Osteocyte (in vitro differentiated cells): Measurements from ENCODE around the gene CXCL11. TPM values are rescaled to one million over a fixed set of nuclear protein-coding genes. Genes with fewer than 3 reads are reported as not detected.

ENCODE experiments used
- DNase-seq: peaks from one replicate; pipeline ENCODE4 v3.0.0; 2021; ENCODE audit warnings: mixed read lengths; ENCODE audit not compliant: unreplicated experiment; ENCODE audit errors: extremely low spot score
- H3K27ac Mint-ChIP-seq: one replicate; pipeline ENCODE4 v1.8.0; 2021; ENCODE audit warnings: mild to moderate bottlenecking, mixed read lengths; ENCODE audit not compliant: unreplicated experiment
- H3K27me3 Mint-ChIP-seq: one replicate; pipeline ENCODE4 v1.8.0; 2021; ENCODE audit warnings: mixed read lengths; ENCODE audit not compliant: unreplicated experiment
- H3K36me3 Mint-ChIP-seq: one replicate; pipeline ENCODE4 v1.8.0; 2021; ENCODE audit warnings: mixed read lengths; ENCODE audit not compliant: unreplicated experiment
- H3K4me1 Mint-ChIP-seq: one replicate; pipeline ENCODE4 v1.8.0; 2021; ENCODE audit warnings: mixed read lengths; ENCODE audit not compliant: unreplicated experiment
- H3K4me3 Mint-ChIP-seq: one replicate; pipeline ENCODE4 v1.8.0; 2021; ENCODE audit warnings: mild to moderate bottlenecking, moderate library complexity, mixed read lengths; ENCODE audit not compliant: unreplicated experiment
- H3K9me3 Mint-ChIP-seq: one replicate; pipeline ENCODE4 v1.8.0; 2021; ENCODE audit warnings: mixed read lengths; ENCODE audit not compliant: unreplicated experiment
- total RNA-seq: library from RNA; stranded (reverse); gene quantifications from 2 replicates; pipeline ENCODE4 v1.2.1, GENCODE V29; 2021
- TF ChIP-seq, protein P1 (sequence below): fragments of 200-600 bp; sonication (generic); IDR thresholded peaks from 2 replicates; pipeline ENCODE4 v1.5.0; 2021; ENCODE audit warnings: antibody characterized with exemption, mild to moderate bottlenecking, moderate library complexity

Gene CXCL11
- total RNA-seq, 1 donor from 2014 or later, result not detected

DNA sequence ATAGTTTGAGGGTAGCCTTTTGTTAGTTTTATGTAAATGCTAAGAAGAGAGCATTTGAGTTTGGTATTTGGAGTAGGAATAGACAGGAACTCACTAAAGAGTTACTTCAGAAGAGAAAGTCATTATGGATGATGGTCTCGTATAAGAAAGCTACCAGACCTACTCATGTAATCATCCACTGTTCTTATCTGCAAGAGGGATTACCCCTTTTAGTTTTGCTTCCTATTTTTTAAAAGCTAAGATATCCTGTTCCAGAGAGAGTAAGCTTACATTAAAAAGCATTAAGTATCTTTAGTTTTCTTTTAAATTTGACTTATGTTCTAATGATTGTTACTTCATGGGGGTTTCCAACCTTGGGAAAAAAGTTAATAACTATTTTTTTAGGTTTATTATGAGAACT is 26.1 kb upstream of the CXCL11 start:
- Mint-ChIP-seq H3K4me1 (no peaks in the 10 kb centered on the region), H3K4me3 (no peak overlapping the region), H3K9me3 (no peaks in the 10 kb centered on the region), H3K36me3 (no peaks in the 10 kb centered on the region), H3K27ac (no peak overlapping the region), H3K27me3 (peaks cover 61% of the 10 kb centered on the region)
- TF ChIP-seq, protein P1, sequence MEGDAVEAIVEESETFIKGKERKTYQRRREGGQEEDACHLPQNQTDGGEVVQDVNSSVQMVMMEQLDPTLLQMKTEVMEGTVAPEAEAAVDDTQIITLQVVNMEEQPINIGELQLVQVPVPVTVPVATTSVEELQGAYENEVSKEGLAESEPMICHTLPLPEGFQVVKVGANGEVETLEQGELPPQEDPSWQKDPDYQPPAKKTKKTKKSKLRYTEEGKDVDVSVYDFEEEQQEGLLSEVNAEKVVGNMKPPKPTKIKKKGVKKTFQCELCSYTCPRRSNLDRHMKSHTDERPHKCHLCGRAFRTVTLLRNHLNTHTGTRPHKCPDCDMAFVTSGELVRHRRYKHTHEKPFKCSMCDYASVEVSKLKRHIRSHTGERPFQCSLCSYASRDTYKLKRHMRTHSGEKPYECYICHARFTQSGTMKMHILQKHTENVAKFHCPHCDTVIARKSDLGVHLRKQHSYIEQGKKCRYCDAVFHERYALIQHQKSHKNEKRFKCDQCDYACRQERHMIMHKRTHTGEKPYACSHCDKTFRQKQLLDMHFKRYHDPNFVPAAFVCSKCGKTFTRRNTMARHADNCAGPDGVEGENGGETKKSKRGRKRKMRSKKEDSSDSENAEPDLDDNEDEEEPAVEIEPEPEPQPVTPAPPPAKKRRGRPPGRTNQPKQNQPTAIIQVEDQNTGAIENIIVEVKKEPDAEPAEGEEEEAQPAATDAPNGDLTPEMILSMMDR, result no peak
- DNase-seq, result no peak

DNA sequence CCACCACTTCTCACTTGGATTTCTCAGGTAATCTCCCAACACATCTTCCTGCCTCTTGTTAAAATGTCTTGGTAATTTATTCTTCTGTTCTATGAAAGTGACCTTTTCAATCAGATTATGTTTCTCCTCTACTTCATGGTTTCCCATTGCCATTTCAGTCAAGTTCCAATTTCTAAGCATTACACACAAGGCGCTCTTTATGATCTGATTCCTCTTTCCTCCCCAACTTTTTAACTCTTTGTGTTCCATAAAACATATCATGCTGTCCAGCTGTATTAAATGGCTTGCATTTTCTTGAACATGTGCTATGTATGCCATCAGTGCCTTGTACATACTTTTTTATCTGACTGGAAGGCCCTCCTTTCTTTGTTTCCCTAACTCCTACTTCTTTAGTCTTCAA is 25.6 kb upstream of the CXCL11 start:
- Mint-ChIP-seq H3K9me3 (no peaks in the 10 kb centered on the region), H3K4me3 (no peak overlapping the region), H3K36me3 (no peaks in the 10 kb centered on the region), H3K4me1 (no peaks in the 10 kb centered on the region), H3K27ac (no peak overlapping the region), H3K27me3 (peaks cover 65% of the 10 kb centered on the region)
- TF ChIP-seq, protein P1, result no peak
- DNase-seq, result no peak

DNA sequence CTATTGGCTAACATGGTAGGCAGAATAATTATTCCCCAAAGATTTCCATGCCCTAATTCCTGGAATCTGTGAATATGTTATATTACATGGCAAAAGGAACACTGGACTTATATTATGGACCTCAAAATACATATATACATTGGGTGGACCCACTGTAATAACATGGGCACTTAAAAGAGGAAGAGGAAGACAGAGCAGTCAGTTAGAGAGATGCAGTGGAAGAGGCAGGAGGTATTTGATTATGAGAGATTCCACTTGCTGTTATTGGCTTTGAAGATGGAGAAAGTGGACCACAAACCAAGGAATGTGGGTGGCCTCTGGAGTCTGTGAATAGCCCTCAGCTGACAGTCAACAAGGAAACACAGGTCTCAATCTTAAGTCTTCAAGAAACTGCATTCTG is 24.6 kb upstream of the CXCL11 start:
- TF ChIP-seq, protein P1, result no peak
- H3K36me3 Mint-ChIP-seq, result no peaks in the 10 kb centered on the region
- DNase-seq, result no peak
- H3K4me3 Mint-ChIP-seq, result no peak overlapping the region
- H3K4me1 Mint-ChIP-seq, result no peaks in the 10 kb centered on the region
- H3K9me3 Mint-ChIP-seq, result no peaks in the 10 kb centered on the region
- no peak overlapping the region for H3K27ac Mint-ChIP-seq
- H3K27me3 Mint-ChIP-seq, result peaks cover 74% of the 10 kb centered on the region

DNA sequence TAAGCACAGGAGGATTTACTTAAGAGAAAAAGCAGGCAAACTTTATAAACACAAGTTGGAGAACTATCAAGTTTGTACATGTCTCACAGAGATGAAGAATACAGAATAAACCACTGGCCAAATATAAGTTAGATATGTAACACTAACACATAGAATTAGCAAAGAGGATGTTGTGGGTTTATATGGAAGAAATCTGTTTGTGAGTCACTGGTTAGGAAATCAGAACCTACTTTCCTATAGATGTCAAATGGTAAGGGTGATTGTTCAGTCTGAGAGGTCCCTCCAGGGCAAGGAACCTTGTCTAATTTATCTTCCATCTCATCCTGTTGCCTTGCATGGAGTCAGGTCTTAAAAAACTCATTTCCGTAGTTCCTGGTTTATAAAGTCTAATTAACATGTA is 23.9 kb upstream of the CXCL11 start:
- TF ChIP-seq, protein P1, result no peak
- H3K4me3 Mint-ChIP-seq, result no peak overlapping the region
- DNase-seq, result no peak
- H3K4me1 Mint-ChIP-seq, result no peaks in the 10 kb centered on the region
- no peaks in the 10 kb centered on the region for H3K9me3 Mint-ChIP-seq
- H3K27me3 Mint-ChIP-seq, result peaks cover 82% of the 10 kb centered on the region
- H3K27ac Mint-ChIP-seq, result no peak overlapping the region
- H3K36me3 Mint-ChIP-seq, result no peaks in the 10 kb centered on the region

DNA sequence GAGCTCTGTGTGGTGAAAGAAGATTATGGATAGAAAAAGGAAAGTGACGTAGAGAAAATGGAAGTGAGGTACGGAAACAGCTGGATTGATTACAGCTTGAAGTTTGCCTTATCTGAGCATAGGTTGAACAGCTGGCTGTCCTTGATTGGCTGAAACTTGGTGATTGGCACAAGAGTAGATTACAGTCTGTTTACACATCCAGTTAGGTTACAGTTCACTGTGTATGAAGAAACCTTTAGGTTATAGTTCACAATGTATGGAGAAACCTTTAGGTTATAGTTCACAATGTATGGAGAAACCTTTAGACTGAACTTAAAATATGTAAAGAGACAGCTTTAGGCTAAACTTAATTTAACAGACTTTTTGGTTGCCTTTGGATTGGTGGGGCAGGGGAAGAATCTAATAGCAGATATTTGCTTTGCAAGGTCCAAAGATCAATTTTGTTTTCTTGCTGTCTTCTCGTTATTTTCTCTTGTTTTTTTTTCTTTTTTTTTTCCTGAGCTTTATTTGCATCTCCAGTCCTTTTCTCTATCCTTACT is 23.1 kb upstream of the CXCL11 start:
- Mint-ChIP-seq H3K9me3 (no peaks in the 10 kb centered on the region), H3K27ac (no peak overlapping the region), H3K36me3 (no peaks in the 10 kb centered on the region), H3K4me3 (no peak overlapping the region), H3K4me1 (no peaks in the 10 kb centered on the region), H3K27me3 (peaks cover 76% of the 10 kb centered on the region)
- TF ChIP-seq, protein P1, result no peak
- no peak for DNase-seq
